ENCODE results near the gene CES3.

- TF ChIP-seq CTCF (IDR thresholded peaks at IDR 0.05), result no peak
- no peak for TF ChIP-seq ZFX (IDR thresholded peaks at IDR 0.05; ENCODE audit: borderline replicate concordance)
Observed at GRCh38 chr16:66920299-66920590, 40.8 kb upstream of the CES3 start.
